Measurements from ENCODE around the gene MICAL2.
A peak's percentile ranks its signal among the peaks of the same experiment; 100 is the strongest.

Gene MICAL2

GRCh38 chr11:12183827-12184620 is 73.6 kb downstream of the MICAL2 start:
- Mint-ChIP-seq H3K27ac (no peak overlapping the region), H3K36me3 (ENCODE audit: low read depth) (peaks cover 57% of the 10 kb centered on the region), H3K27me3 (no peaks in the 10 kb centered on the region), H3K4me3 (no peak overlapping the region), H3K4me1 (ENCODE audit: low read depth) (peaks cover 44% of the 10 kb centered on the region), H3K9me3 (no peaks in the 10 kb centered on the region)
- intact Hi-C loops (cut with micrococcal nuclease), result no loop called here

- peaks cover 58% of the 10 kb centered on the region for H3K36me3 Mint-ChIP-seq (ENCODE audit: low read depth)
- peaks cover 41% of the 10 kb centered on the region for H3K4me1 Mint-ChIP-seq (ENCODE audit: low read depth)
Measured at GRCh38 chr11:12184699-12185098, 74.3 kb downstream of the MICAL2 start.

GRCh38 chr11:12185106-12185690 is 74.8 kb downstream of the MICAL2 start:
- Mint-ChIP-seq H3K27ac (no peak overlapping the region), H3K27me3 (no peaks in the 10 kb centered on the region), H3K36me3 (ENCODE audit: low read depth) (peaks cover 60% of the 10 kb centered on the region), H3K4me1 (ENCODE audit: low read depth) (peaks cover 38% of the 10 kb centered on the region), H3K4me3 (no peak overlapping the region), H3K9me3 (no peaks in the 10 kb centered on the region)
- intact Hi-C loops (cut with micrococcal nuclease), result no loop called here

More at GRCh38 chr11:12184699-12185098, 74.3 kb downstream of the MICAL2 start:
- no peaks in the 10 kb centered on the region for H3K27me3 Mint-ChIP-seq
- intact Hi-C loops (cut with micrococcal nuclease), result no loop called here
- no peaks in the 10 kb centered on the region for H3K9me3 Mint-ChIP-seq
- no peak overlapping the region for H3K4me3 Mint-ChIP-seq
- no peak overlapping the region for H3K27ac Mint-ChIP-seq

- Mint-ChIP-seq H3K36me3 (ENCODE audit: low read depth) (peaks cover 66% of the 10 kb centered on the region), H3K27ac (no peak overlapping the region), H3K4me1 (ENCODE audit: low read depth) (peaks cover 38% of the 10 kb centered on the region), H3K9me3 (no peaks in the 10 kb centered on the region), H3K27me3 (no peaks in the 10 kb centered on the region), H3K4me3 (no peak overlapping the region)
- intact Hi-C loops (cut with micrococcal nuclease), result no loop called here
Measured at GRCh38 chr11:12185914-12186313, 75.5 kb downstream of the MICAL2 start.

GRCh38 chr11:12186701-12187100 is 76.3 kb downstream of the MICAL2 start:
- intact Hi-C loops (cut with micrococcal nuclease), result no loop called here
- Mint-ChIP-seq H3K4me1 (ENCODE audit: low read depth) (peaks cover 38% of the 10 kb centered on the region), H3K36me3 (ENCODE audit: low read depth) (peaks cover 66% of the 10 kb centered on the region), H3K9me3 (no peaks in the 10 kb centered on the region), H3K4me3 (no peak overlapping the region), H3K27ac (no peak overlapping the region), H3K27me3 (no peaks in the 10 kb centered on the region)

- no peak overlapping the region for H3K4me3 Mint-ChIP-seq
- intact Hi-C loops (cut with micrococcal nuclease), result no loop called here
- H3K36me3 Mint-ChIP-seq (ENCODE audit: low read depth), result peaks cover 66% of the 10 kb centered on the region
- no peak overlapping the region for H3K27ac Mint-ChIP-seq
- no peaks in the 10 kb centered on the region for H3K9me3 Mint-ChIP-seq
- no peaks in the 10 kb centered on the region for H3K27me3 Mint-ChIP-seq
- H3K4me1 Mint-ChIP-seq (ENCODE audit: low read depth), result peaks cover 34% of the 10 kb centered on the region
Measured at GRCh38 chr11:12187399-12187798, 77.0 kb downstream of the MICAL2 start.

- intact Hi-C loops (cut with micrococcal nuclease), result no loop called here
- H3K9me3 Mint-ChIP-seq, result no peaks in the 10 kb centered on the region
- H3K4me1 Mint-ChIP-seq (ENCODE audit: low read depth), result peaks cover 31% of the 10 kb centered on the region
- peak overlapping the region; percentile 8 for H3K27ac Mint-ChIP-seq
- no peak overlapping the region for H3K4me3 Mint-ChIP-seq
- H3K27me3 Mint-ChIP-seq, result no peaks in the 10 kb centered on the region
- peaks cover 53% of the 10 kb centered on the region for H3K36me3 Mint-ChIP-seq (ENCODE audit: low read depth)
Measured at GRCh38 chr11:12188548-12189317, 78.3 kb downstream of the MICAL2 start.

GRCh38 chr11:12189543-12190235 is 79.3 kb downstream of the MICAL2 start:
- intact Hi-C loops (cut with micrococcal nuclease), result no loop called here

GRCh38 chr11:12190511-12190910 is 80.1 kb downstream of the MICAL2 start:
- H3K4me1 Mint-ChIP-seq (ENCODE audit: low read depth), result peaks cover 31% of the 10 kb centered on the region
- H3K9me3 Mint-ChIP-seq, result no peaks in the 10 kb centered on the region
- H3K27me3 Mint-ChIP-seq, result no peaks in the 10 kb centered on the region
- H3K4me3 Mint-ChIP-seq, result no peak overlapping the region
- peaks cover 41% of the 10 kb centered on the region for H3K36me3 Mint-ChIP-seq (ENCODE audit: low read depth)
- intact Hi-C loops (cut with micrococcal nuclease), result no loop called here
- H3K27ac Mint-ChIP-seq, result no peak overlapping the region

More at GRCh38 chr11:12189543-12190235, 79.3 kb downstream of the MICAL2 start:
- Mint-ChIP-seq H3K4me1 (ENCODE audit: low read depth) (peaks cover 31% of the 10 kb centered on the region), H3K36me3 (ENCODE audit: low read depth) (peaks cover 45% of the 10 kb centered on the region), H3K27me3 (no peaks in the 10 kb centered on the region), H3K27ac (no peak overlapping the region), H3K9me3 (no peaks in the 10 kb centered on the region), H3K4me3 (no peak overlapping the region)

GRCh38 chr11:12192794-12193514 is 82.6 kb downstream of the MICAL2 start:
- no peaks in the 10 kb centered on the region for H3K9me3 Mint-ChIP-seq
- H3K4me1 Mint-ChIP-seq (ENCODE audit: low read depth), result peaks cover 28% of the 10 kb centered on the region
- no peak overlapping the region for H3K27ac Mint-ChIP-seq
- intact Hi-C loops (cut with micrococcal nuclease), result no loop called here
- peaks cover 45% of the 10 kb centered on the region for H3K36me3 Mint-ChIP-seq (ENCODE audit: low read depth)
- no peak overlapping the region for H3K4me3 Mint-ChIP-seq
- no peaks in the 10 kb centered on the region for H3K27me3 Mint-ChIP-seq

GRCh38 chr11:12193515-12194336 is 83.3 kb downstream of the MICAL2 start:
- no peaks in the 10 kb centered on the region for H3K27me3 Mint-ChIP-seq
- peaks cover 27% of the 10 kb centered on the region for H3K4me1 Mint-ChIP-seq (ENCODE audit: low read depth)
- intact Hi-C loops (cut with micrococcal nuclease), result no loop called here
- no peaks in the 10 kb centered on the region for H3K9me3 Mint-ChIP-seq
- H3K4me3 Mint-ChIP-seq, result no peak overlapping the region
- H3K27ac Mint-ChIP-seq, result no peak overlapping the region
- H3K36me3 Mint-ChIP-seq (ENCODE audit: low read depth), result peaks cover 44% of the 10 kb centered on the region

GRCh38 chr11:12195768-12196167 is 85.4 kb downstream of the MICAL2 start:
- Mint-ChIP-seq H3K4me3 (no peak overlapping the region), H3K27ac (no peak overlapping the region), H3K9me3 (no peaks in the 10 kb centered on the region), H3K4me1 (ENCODE audit: low read depth) (peaks cover 41% of the 10 kb centered on the region), H3K27me3 (no peaks in the 10 kb centered on the region), H3K36me3 (ENCODE audit: low read depth) (peaks cover 30% of the 10 kb centered on the region)
- intact Hi-C loops (cut with micrococcal nuclease), result no loop called here
